ENCODE measurements around the gene VPS51. TPM values are rescaled to one million over a fixed set of nuclear protein-coding genes. Genes with fewer than 3 reads are reported as not detected.
A peak's percentile ranks its signal among the peaks of the same experiment; 100 is the strongest.

Gene VPS51
- total RNA-seq, 1 donor from 2014 or later: 131 TPM

GRCh38 chr11:65119670-65119995 is 23.6 kb downstream of the VPS51 start:
- no peak for DNase-seq (ENCODE audit: low spot score)

DNA sequence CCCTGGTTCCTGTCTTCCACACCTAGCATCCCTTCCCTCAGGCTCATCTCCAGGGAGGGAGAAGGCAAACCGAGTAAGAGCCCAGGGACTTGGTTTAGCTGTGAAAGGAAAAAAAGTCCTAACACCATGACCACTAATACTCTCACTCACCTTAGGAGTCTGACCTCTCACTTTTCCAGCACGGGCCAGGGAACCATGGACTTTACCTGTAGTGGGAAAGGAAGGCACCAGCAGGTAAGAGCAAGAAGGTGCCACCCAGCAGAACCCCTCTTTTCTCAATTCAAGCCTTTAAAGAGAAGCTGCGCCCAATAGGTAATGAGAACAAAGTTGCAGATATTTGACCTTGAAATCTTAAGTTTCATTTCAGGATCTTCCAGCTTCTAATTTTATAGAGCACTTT is 24.8 kb downstream of the VPS51 start:
- no peak for DNase-seq (ENCODE audit: low spot score)

DNA sequence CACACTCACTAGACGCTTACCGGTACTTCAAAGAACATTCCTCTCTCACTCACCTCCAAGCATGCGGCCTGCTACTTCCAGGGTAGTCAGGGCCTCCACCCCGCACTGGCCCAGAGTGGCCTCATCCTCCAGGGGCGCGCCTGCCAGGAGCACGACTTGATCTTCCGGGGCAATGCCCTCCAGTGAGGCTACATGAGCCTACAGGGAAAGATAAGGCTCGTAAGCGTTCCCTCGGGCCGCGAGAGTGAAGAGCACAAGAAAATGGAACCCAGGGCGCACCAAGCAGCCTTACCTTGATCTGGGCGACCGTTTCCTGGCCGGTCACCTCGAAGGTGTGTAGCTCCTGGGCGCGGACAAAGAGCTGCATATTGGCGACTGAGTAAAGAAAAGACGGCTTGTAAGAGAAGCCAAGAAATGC is 25.4 kb downstream of the VPS51 start:
- no peak for DNase-seq (ENCODE audit: low spot score)

DNA sequence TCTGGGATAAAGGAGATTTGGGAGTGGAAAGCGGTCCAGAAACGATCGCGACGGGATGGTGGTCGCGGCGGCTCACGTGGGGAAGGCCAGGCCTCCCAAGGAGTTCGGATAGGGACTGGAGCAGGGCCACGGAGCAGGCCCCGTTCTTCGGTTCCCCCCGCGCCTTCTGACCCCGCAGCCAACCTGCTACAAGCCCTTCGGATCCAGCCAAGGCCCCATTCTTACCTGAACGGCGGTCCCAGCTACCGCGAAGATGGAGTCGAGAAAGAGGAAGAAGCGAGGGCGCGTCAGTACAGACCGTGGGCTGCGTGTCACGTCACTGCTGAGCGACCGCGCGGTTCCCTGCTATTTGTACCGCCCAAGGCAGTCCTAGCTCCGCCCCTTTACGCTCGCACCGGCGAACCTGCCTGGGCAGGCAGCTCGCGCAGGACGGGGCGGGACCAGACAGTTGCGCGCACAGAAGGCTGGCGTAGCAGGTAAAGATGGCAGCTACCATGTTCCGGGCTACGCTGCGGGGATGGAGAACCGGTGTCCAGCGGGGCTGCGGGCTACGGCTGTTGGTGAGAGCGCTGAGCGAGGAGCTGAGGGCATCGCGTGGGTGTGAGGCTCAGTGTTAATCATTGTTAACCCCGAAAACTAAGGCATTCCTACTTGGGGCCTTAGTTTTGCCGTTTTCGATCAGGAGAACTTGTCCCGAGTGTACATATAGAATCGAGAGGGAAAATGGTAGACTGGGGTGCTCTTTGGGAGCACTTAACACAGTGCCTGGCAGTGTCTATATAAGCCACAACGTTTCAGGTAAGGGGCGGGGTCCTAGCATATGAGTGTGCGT is 26.1 kb downstream of the VPS51 start, which contains the start of the genes FAU and MRPL49:
Gene FAU (minus strand): TSS at position 270 of the 832 bp plus-strand sequence. CDS start 321 bp downstream, outside the sequence.
Gene MRPL49 (plus strand): TSS at position 457 of the 832 bp plus-strand sequence. CDS start 26 bp downstream, at position 483.
- DNase-seq (ENCODE audit: low spot score): peak; percentile 98

GRCh38 chr11:65124480-65125196 is 28.6 kb downstream of the VPS51 start:
- DNase-seq (ENCODE audit: low spot score): no peak

DNA sequence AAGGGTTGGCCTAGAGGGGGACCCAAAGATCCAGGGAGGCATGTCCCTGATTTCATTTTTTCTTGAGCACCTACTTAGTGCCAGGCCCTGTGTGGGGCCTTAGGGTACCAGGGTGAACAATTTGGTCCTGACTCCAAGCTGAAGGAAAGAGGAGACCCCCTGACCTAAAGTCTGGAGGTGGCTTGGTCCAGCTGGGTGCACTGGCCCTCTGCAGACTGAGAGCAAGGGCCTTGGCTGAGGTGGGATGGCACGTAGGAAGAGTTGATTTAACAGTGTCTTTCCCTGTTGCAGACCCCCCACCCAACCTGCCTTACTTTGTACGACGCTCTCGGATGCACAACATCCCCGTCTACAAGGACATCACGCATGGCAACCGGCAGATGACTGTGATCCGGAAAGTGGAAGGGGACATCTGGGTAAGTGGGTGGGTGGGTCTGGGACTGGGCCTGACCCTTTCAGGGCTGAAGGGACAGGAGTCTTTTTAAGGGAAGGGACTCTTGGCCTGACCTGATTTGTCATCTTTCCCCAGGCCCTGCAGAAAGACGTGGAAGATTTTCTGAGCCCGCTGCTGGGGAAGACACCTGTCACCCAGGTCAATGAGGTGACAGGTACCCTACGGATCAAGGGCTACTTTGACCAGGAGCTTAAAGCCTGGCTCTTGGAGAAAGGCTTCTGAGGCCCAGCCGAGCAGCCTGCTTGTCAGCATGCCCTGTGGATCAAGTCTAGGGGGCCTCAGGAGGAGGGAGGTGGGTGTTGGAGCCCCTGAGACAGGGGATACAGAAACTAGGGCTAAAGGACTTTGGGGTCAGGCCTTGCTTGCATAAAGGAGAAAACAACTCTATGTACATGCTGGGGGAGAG is 29.4 kb downstream of the VPS51 start:
- DNase-seq (ENCODE audit: low spot score): no peak

GRCh38 chr11:65126624-65127274 is 30.7 kb downstream of the VPS51 start:
- DNase-seq (ENCODE audit: low spot score): no peak

DNA sequence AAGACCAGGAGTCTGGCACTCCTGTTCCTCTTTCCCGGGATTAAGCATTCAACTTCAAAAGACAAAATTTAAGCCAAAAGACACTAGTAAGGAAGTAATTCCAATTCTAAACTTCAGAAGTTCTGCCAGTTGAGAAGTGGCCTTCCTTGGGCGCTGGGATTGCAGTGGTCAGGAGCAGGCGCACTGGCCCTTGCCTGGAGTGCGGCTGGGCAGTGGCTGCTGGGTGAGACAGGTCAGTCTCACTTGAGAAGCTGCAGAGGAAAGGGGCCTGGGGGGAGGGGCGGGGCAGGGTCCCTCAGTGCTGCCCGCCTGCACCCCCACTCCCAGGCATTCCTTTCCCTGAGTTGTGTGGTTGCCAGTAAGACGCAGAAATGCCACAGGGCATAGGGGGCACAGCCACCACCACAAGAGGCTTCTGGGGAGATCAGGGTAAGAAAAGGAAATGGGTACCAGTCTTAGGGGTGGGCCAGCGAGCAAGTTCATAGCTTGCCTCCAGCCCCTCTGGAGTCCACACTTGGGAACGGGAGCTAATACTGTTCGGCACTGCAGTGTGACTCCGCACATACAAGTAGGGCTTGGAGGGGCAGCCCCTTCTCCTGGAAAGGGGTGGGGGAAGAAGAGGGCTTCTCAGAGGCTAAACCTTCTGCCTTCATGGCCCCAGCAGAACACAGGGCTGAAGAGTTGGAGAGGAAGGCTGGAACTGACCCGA is 31.6 kb downstream of the VPS51 start:
- DNase-seq (ENCODE audit: low spot score): no peak

DNA sequence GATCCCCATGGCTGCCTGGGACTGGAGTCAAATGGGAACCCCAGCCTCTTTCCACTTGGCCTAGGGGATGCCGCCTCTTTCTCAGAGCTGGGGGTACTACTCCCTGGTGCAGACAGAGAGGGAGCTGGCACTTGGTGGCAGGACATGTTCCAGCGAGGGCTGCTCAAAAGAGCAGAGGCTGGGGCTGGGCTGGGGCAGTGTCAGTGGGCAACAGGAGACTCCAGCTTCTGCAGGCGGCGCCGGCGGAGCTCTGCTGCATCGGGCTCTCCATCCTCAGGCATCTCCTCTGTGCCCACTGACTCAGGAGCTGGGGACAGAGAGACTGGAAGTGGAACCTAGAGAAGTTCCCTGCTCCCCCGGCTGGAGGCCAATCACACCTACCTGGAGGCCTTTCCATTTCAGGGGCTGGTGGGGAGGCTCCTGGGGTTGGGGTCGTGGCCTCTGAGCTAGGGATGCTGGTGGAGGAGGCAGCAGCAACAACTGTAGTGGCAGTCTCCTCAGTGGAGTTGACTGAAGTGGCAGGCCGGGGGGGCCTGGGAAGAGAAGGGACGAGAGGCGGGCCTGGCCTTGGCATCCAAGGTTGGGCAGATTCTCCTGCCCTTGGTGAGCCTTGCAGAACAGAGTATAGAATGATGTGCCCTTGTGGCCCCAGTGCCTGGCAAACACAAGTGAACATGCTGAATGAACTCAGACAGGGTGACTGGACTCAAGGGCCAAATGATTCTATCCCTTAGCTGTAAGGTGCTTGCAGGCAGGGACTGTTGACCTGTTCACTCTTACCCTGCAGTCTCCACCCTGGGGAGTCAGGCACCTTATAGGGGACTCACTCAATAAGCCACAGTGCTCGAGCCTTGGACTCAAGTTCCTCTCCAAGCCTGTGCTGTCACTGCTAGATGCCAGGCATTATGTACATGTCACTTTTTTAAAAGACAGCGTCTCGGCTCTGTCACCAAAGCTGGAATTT is 32.5 kb downstream of the VPS51 start:
- no peak for DNase-seq (ENCODE audit: low spot score)

DNA sequence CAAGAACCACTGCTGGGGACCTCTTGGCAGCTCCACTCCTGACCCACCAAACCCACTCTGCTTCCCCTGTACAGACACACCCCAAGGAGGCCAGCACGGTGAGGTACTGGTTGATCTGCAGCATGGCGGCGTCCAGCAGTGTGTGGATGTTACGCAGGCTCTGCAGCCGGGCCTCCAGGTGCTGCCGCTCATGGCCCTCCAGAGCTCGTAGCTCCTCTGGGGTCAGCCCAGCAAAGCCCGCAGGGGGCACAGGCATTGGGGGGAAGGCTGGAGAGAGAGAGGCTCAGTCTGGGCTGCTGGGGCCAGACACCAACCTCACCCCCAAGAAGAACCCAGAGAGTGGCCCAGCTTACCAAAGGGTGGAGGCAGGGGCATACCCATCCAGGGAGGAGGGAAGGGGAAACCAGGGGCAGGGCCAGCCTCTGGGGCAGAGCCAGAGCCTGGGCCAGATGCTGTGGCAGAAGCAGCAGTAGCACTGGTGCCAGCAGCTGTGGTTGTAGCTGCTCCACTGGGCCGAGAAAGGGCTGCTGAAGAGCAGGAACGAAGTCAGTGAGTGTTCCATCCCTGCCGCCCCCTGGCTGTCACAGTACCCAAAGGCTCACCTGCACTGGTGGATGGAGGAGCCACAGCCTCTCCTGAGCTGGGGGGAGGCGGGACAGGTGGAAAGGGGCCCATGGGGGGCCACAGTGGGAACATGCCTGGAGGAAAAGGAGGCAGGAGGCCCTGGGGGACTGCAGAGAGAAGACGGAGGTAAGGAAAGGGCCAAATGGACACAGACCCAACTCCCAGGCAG is 33.8 kb downstream of the VPS51 start:
- no peak for DNase-seq (ENCODE audit: low spot score)

GRCh38 chr11:65130631-65131416 is 34.8 kb downstream of the VPS51 start:
- DNase-seq (ENCODE audit: low spot score): no peak

DNA sequence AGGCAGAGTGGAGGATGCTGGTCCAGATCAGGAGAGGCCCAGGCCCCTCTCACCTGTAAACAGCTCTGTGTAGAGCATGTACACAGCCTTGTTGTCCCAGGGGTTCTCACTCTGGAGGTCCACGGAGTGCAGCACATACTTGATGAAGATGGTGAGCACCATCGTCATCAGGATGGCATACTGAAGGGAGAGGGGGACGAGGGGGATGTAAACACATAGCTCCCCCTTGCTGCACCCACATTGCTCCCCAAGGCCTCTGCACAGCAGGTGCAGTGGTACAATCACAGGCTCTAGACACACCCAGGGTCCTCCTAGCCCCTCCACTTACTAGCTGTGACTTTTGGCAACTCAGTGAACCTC is 35.4 kb downstream of the VPS51 start:
- DNase-seq (ENCODE audit: low spot score): no peak

GRCh38 chr11:65131895-65132237 is 35.9 kb downstream of the VPS51 start:
- no peak for DNase-seq (ENCODE audit: low spot score)

DNA sequence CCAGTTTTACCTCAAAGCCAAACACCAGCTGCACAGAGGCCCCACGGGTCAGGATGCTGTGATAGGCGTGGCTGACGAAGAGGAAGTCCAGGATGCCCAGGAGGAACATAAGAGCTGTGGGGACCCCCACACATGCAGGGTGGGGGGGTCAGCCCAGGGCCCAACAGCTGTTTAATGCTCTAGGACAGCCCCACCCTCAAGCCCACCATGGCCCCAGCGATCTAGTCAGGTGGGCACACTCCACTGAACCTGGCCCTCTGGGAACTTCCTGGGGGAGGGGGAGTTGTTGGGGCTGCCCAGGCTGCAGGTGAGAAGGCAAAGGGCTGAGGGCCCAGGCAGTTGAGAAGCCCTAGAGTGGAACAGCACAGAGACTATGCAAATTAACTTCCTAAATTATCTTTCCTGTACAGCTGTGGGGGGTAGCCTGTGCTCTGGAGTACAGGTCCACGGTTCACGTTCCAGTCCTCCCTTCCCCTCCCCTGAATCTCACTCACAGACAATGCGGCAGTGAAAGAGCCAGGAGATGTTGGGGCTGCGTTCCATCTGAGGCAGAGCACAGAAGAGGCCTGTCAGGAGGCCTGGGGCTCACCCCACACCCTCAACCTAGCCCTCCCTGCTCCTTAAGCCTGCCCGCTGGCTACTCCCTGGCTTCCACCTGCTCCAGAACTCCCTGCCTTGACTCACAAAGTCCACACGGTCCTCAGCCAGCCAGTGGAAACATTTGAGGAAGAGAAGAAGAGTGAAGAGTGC is 36.4 kb downstream of the VPS51 start:
- no peak for DNase-seq (ENCODE audit: low spot score)

DNA sequence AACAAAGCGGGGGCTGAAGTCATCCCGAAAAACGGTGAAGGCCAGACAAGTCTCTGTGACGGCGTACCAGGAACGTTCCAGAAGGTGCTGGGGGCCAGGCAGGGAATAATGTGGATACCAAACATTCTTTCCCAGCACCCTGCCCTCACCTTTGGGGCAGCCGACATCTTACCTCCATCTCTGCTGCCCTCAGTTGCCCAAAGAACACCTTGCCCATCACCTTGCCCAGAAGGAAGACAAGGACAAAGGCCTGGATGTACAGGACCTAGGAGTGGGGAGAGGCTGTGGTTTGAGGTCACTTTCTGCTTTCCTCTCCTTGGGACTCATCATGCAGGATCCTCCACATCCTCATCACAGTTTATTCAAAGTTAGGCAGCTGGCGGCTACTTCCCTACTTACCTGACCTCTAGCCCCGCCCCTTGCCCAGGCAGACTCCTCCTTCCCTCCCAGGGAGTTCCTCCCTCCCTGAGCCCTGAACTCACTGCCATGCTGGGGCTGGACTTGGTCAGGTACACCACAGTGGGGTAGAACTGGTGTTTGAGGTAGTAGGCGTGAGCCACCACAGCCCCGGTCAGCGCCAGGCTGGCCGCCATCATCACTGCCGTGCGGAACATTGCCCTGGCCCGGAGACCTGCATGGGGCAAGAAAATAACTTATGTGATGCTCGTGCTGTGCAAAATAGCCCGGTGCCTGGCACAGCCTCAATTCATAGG is 37.1 kb downstream of the VPS51 start:
- DNase-seq (ENCODE audit: low spot score): no peak

DNA sequence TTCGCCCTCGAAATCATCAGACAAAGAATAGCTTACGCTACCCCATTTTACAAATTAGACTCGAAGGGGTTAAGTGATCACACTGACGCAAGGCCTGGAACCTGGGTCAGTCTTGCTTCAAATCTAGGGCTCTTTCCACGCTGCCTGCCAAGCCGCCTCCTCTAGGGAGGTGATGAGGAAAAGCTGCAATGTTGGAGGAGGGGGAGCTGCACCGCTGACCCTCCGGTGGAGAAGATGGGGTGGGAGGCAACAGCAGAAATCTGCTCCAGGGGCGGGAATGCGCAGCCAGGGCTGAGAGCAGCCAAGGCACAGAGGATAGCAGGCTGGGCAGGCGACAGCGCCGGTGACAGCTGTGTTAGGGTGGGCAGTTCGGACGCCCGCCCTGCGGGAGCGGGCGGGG is 37.7 kb downstream of the VPS51 start:
- no peak for DNase-seq (ENCODE audit: low spot score)
